ENCODE results near the gene SCG2. TPM values are rescaled to one million over a fixed set of nuclear protein-coding genes. Genes with fewer than 3 reads are reported as not detected.

Gene SCG2
- polyA plus RNA-seq, 1 donor (not counting 4 experiments of a cell fraction or from before 2014, with no cell fraction given), result 0.10 TPM

DNA sequence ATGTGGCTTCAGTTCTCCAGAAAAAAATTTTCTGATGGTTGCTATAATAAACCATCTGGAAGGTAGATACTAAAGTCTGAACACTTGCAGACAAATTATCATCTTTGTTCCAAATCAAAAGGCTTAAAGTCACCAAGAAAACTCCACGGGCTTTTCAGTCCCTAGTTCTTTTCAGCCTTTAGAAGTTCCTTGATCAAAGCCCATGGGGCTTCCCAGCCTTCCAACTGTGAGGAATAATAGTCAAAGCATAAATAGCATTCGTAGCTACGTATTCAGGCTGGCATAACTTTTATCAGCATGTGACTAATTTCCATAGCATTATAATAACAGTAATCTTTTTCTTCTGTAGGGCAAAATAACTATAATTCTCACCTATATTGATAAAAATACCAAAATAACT, 13.9 kb downstream of the SCG2 start:
- Histone ChIP-seq H4K20me1 (ENCODE audit: control insufficient read depth, extremely low read depth, insufficient read depth, low read length) (no peaks in the 10 kb centered on the region), H3K27me3 (ENCODE audit: control insufficient read depth, extremely low read depth, insufficient read depth, low read length) (no peaks in the 10 kb centered on the region), H3K4me1 (ENCODE audit: control insufficient read depth, extremely low read depth, insufficient read depth, low read length) (no peaks in the 10 kb centered on the region), H3K79me2 (ENCODE audit: control insufficient read depth, insufficient read depth, low read length) (no peaks in the 10 kb centered on the region), H3K27ac (ENCODE audit: control insufficient read depth, insufficient read depth, low read length) (no peak overlapping the region), H3K9me1 (ENCODE audit: control insufficient read depth, extremely low read depth, insufficient read depth, low read length) (no peaks in the 10 kb centered on the region), H3K9ac (ENCODE audit: control insufficient read depth, extremely low read depth, insufficient read depth, low read length) (no peak overlapping the region), H3K4me3 (ENCODE audit: control insufficient read depth in 2 of 3, extremely low read depth in 1 of 3, insufficient read depth in 2 of 3, low read depth in 1 of 3, low read length in 3 of 3) (no peak overlapping the region), H3K36me3 (ENCODE audit: control insufficient read depth in 2 of 2, extremely low read depth in 1 of 2, insufficient read depth in 2 of 2, low read length in 2 of 2) (no peaks in the 10 kb centered on the region), H2AFZ (ENCODE audit: control insufficient read depth, low read length) (no peak overlapping the region), H3K4me2 (ENCODE audit: control insufficient read depth, extremely low read depth, insufficient read depth, low read depth, low read length) (no peak overlapping the region), H3K9me3 (ENCODE audit: control insufficient read depth, low read depth, low read length) (no peaks in the 10 kb centered on the region)
- dilution Hi-C loops (cut with MboI; ENCODE audit: extremely low pct_ligation_motif_present, low sequenced_read_pairs), result no loop called here
- DNase-seq (ENCODE audit: low read depth, low spot score) (no peak), FAIRE-seq (no peak)
- TF ChIP-seq, protein P1, sequence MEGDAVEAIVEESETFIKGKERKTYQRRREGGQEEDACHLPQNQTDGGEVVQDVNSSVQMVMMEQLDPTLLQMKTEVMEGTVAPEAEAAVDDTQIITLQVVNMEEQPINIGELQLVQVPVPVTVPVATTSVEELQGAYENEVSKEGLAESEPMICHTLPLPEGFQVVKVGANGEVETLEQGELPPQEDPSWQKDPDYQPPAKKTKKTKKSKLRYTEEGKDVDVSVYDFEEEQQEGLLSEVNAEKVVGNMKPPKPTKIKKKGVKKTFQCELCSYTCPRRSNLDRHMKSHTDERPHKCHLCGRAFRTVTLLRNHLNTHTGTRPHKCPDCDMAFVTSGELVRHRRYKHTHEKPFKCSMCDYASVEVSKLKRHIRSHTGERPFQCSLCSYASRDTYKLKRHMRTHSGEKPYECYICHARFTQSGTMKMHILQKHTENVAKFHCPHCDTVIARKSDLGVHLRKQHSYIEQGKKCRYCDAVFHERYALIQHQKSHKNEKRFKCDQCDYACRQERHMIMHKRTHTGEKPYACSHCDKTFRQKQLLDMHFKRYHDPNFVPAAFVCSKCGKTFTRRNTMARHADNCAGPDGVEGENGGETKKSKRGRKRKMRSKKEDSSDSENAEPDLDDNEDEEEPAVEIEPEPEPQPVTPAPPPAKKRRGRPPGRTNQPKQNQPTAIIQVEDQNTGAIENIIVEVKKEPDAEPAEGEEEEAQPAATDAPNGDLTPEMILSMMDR (optimal IDR thresholded peaks at IDR 0.05 in 1 of 3, IDR thresholded peaks at IDR 0.05 in 1 of 3, conservative IDR thresholded peaks at IDR 0.05 in 1 of 3; ENCODE audit: extremely low read depth in 1 of 3, insufficient read depth in 2 of 3, low read length in 3 of 3), result no peak
- TF ChIP-seq EZH2 (IDR thresholded peaks at IDR 0.05; ENCODE audit: low read length), result no peak

DNA sequence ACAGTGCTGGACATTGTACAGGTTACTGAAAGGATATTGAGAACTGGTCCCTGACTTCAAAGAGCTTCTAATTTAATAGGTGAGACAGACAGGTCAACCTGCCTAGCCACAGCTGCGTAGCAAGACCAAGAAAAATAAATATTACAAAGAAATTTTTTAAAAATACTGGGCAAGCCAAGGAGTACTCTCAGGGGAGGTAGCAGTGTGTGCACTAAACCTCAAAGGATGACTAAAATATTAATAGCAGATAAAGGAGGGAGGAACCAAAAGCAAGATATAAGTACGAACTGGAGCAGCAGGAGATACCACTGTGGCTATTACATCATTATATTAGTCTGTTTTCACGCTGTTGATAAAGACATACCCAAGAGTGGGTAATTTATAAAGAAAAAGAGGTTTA, 14.9 kb downstream of the SCG2 start:
- Histone ChIP-seq H3K4me2 (ENCODE audit: control insufficient read depth, extremely low read depth, insufficient read depth, low read depth, low read length) (no peak overlapping the region), H3K9ac (ENCODE audit: control insufficient read depth, extremely low read depth, insufficient read depth, low read length) (no peak overlapping the region), H3K9me3 (ENCODE audit: control insufficient read depth, low read depth, low read length) (no peaks in the 10 kb centered on the region), H3K27me3 (ENCODE audit: control insufficient read depth, extremely low read depth, insufficient read depth, low read length) (no peaks in the 10 kb centered on the region), H3K9me1 (ENCODE audit: control insufficient read depth, extremely low read depth, insufficient read depth, low read length) (no peaks in the 10 kb centered on the region), H3K36me3 (ENCODE audit: control insufficient read depth in 2 of 2, extremely low read depth in 1 of 2, insufficient read depth in 2 of 2, low read length in 2 of 2) (no peaks in the 10 kb centered on the region), H3K4me3 (ENCODE audit: control insufficient read depth in 2 of 3, extremely low read depth in 1 of 3, insufficient read depth in 2 of 3, low read depth in 1 of 3, low read length in 3 of 3) (no peak overlapping the region), H3K79me2 (ENCODE audit: control insufficient read depth, insufficient read depth, low read length) (no peaks in the 10 kb centered on the region), H2AFZ (ENCODE audit: control insufficient read depth, low read length) (no peak overlapping the region), H3K4me1 (ENCODE audit: control insufficient read depth, extremely low read depth, insufficient read depth, low read length) (no peaks in the 10 kb centered on the region), H3K27ac (ENCODE audit: control insufficient read depth, insufficient read depth, low read length) (no peak overlapping the region), H4K20me1 (ENCODE audit: control insufficient read depth, extremely low read depth, insufficient read depth, low read length) (no peaks in the 10 kb centered on the region)
- TF ChIP-seq, protein P1 (optimal IDR thresholded peaks at IDR 0.05 in 1 of 3, IDR thresholded peaks at IDR 0.05 in 1 of 3, conservative IDR thresholded peaks at IDR 0.05 in 1 of 3; ENCODE audit: extremely low read depth in 1 of 3, insufficient read depth in 2 of 3, low read length in 3 of 3), result no peak
- TF ChIP-seq EZH2 (IDR thresholded peaks at IDR 0.05; ENCODE audit: low read length), result no peak
- dilution Hi-C loops (cut with MboI; ENCODE audit: extremely low pct_ligation_motif_present, low sequenced_read_pairs), result no loop called here
- FAIRE-seq (no peak), DNase-seq (ENCODE audit: low read depth, low spot score) (no peak)

All from keratinocyte (primary cell).